Endothelial cell of umbilical vein (primary cell): ENCODE measurements around the gene DOC2B. TPM values are rescaled to one million over a fixed set of nuclear protein-coding genes. Genes with fewer than 3 reads are reported as not detected.

Experiments used
- BruUV-seq: library from RNA; stranded (reverse); fragments of 400-500 nt; replicated peaks from 2 replicates; lab custom pipeline; 2021; lab: Mats Ljungman, UMichigan
- CTCF ChIA-PET: fragments of 300-600, 350-600 bp; sonication (Branson Sonifier 250); formaldehyde crosslinking; loops from one replicate; lab custom pipeline; 2021; ENCODE audit warnings: antibody characterized with exemption, inconsistent platforms; lab: Charles Lee
- POLR2A ChIA-PET: fragments of 300-600, 350-600 bp; sonication (Branson Sonifier 250); formaldehyde crosslinking; loops from one replicate; lab custom pipeline; 2021; ENCODE audit warnings: antibody characterized with exemption, inconsistent platforms; lab: Charles Lee
- DNase-seq: peaks from one replicate; pipeline ENCODE4 v3.0.0-alpha.2; 2011; ENCODE audit warnings: low read depth, low spot score
- FAIRE-seq: peaks from 2 replicates; lab custom pipeline; 2011; peaks lifted over from hg19 to GRCh38; lab: Jason Lieb, UNC
- H2AFZ ChIP-seq: 2 replicates; pipeline ENCODE4 v1.6.0; 2012; ENCODE audit warnings: low read depth, low read length, control low read depth, inconsistent platforms
- H3K27ac ChIP-seq: 2 replicates; pipeline ENCODE4 v1.5.1; 2011; ENCODE audit warnings: low read depth, mild to moderate bottlenecking, control low read depth, low read length, moderate library complexity; ENCODE audit not compliant: insufficient read depth
- H3K27me3 ChIP-seq, 2 experiments: 2 replicates each; pipeline versions ENCODE4 v1.6.0 to v1.6.1; 2011; ENCODE audit warnings: low read length in 2 of 2, mixed read lengths in 1 of 2; ENCODE audit not compliant: control insufficient read depth in 2 of 2, insufficient read depth in 2 of 2
- H3K36me3 ChIP-seq, 2 experiments: 2 replicates in 1 of 2; 3 replicates in 1 of 2; pipeline ENCODE4 v1.5.1; 2011; ENCODE audit warnings: low read length in 2 of 2, mild to moderate bottlenecking in 1 of 2, moderate library complexity in 1 of 2; ENCODE audit not compliant: control insufficient read depth in 2 of 2, insufficient read depth in 2 of 2; ENCODE audit errors: extremely low read depth in 1 of 2
- H3K4me1 ChIP-seq: 3 replicates; pipeline ENCODE4 v1.5.1; 2011; ENCODE audit warnings: mild to moderate bottlenecking, low read length; ENCODE audit not compliant: control insufficient read depth, insufficient read depth; ENCODE audit errors: extremely low read depth
- H3K4me2 ChIP-seq: 2 replicates; pipeline ENCODE4 v1.6.1; 2011; ENCODE audit warnings: low read length, control low read depth, mixed read lengths; ENCODE audit not compliant: insufficient read depth
- H3K4me3 ChIP-seq, 3 experiments: fragments of 200-600 bp in 1 of 3; sonication (generic), shearing (Covaris generic) in 1 of 3; replicated peaks in 1 of 3; 2 replicates each; pipeline ENCODE4 v1.5.1; 2011 to 2016; ENCODE audit warnings: control low read depth in 3 of 3, low read length in 3 of 3, mild to moderate bottlenecking in 2 of 3, inconsistent platforms in 1 of 3, low read depth in 1 of 3, moderate library complexity in 1 of 3; ENCODE audit not compliant: insufficient read depth in 1 of 3
- H3K79me2 ChIP-seq: 2 replicates; pipeline ENCODE4 v1.6.0; 2012; ENCODE audit warnings: low read length, inconsistent platforms; ENCODE audit not compliant: control insufficient read depth, insufficient read depth
- H3K9ac ChIP-seq: replicated peaks from 2 replicates; pipeline ENCODE3; 2011; ENCODE audit warnings: low read length, control low read depth; ENCODE audit not compliant: insufficient read depth; ENCODE audit errors: extremely low read depth
- H3K9me1 ChIP-seq: replicated peaks from 3 replicates; pipeline ENCODE4 v1.6.0; 2011; ENCODE audit warnings: mild to moderate bottlenecking, low read length; ENCODE audit not compliant: control insufficient read depth, insufficient read depth; ENCODE audit errors: extremely low read depth
- H3K9me3 ChIP-seq: replicated peaks from 2 replicates; pipeline ENCODE4 v1.5.1; 2012; ENCODE audit warnings: low read length, inconsistent platforms; ENCODE audit not compliant: control insufficient read depth, insufficient read depth
- H4K20me1 ChIP-seq: replicated peaks from 2 replicates; pipeline ENCODE3; 2011; ENCODE audit warnings: mild to moderate bottlenecking, low read length; ENCODE audit not compliant: control insufficient read depth, insufficient read depth; ENCODE audit errors: extremely low read depth
- CTCF ChIP-seq, 2 donors: IDR thresholded peaks; 1 replicate in 1 of 2; 2 replicates in 1 of 2; pipeline ENCODE4 v1.5.1; 2011; ENCODE audit warnings: low read length in 2 of 2, mild to moderate bottlenecking in 2 of 2, moderate library complexity in 2 of 2, control low read depth in 1 of 2, inconsistent platforms in 1 of 2, low read depth in 1 of 2; ENCODE audit not compliant: insufficient read depth in 1 of 2; ENCODE audit errors: extremely low read depth in 1 of 2
- EZH2 ChIP-seq: IDR thresholded peaks from 2 replicates; pipeline ENCODE4 v1.6.1; 2012; ENCODE audit warnings: borderline replicate concordance, low read depth, mild to moderate bottlenecking, moderate library complexity, low read length, inconsistent platforms; ENCODE audit not compliant: severe bottlenecking
- FOS ChIP-seq: IDR thresholded peaks from 2 replicates; pipeline ENCODE4 v1.6.1; 2011; ENCODE audit warnings: mild to moderate bottlenecking, low read length, moderate library complexity, borderline replicate concordance; ENCODE audit not compliant: insufficient read depth
- GATA2 ChIP-seq: IDR thresholded peaks from 2 replicates; pipeline ENCODE4 v1.7.0; 2011; ENCODE audit warnings: low read depth, mild to moderate bottlenecking, moderate library complexity, mixed read lengths, low read length; ENCODE audit not compliant: insufficient read length, insufficient read depth
- JUN ChIP-seq: IDR thresholded peaks from 2 replicates; pipeline ENCODE4 v1.6.1; 2011; ENCODE audit warnings: borderline replicate concordance, low read depth; ENCODE audit not compliant: insufficient read length, insufficient read depth
- MAX ChIP-seq: IDR thresholded peaks from 2 replicates; pipeline ENCODE4 v1.6.1; 2011; ENCODE audit not compliant: insufficient read depth, insufficient read length
- MYC ChIP-seq: IDR thresholded peaks from one replicate; pipeline ENCODE4 v1.6.1; 2011; ENCODE audit warnings: mild to moderate bottlenecking, low read depth, low read length
- POLR2A ChIP-seq: IDR thresholded peaks from 2 replicates; pipeline ENCODE4 v1.6.1; 2012; ENCODE audit warnings: low read depth, mild to moderate bottlenecking, control low read depth, low read length
- POLR2AphosphoS5 ChIP-seq: IDR thresholded peaks from 2 replicates; pipeline ENCODE4 v1.6.1; 2012; ENCODE audit warnings: low read depth, mild to moderate bottlenecking, control low read depth, low read length, moderate library complexity; ENCODE audit not compliant: insufficient read depth
- dilution Hi-C: fragments of 300-500 bp; cut with MboI; formaldehyde crosslinking; loops from one replicate; pipeline ENCODE4 v1.15.0; 2019; ENCODE audit warnings: low sequenced_read_pairs; ENCODE audit not compliant: extremely low pct_ligation_motif_present
- intact Hi-C: fragments of 100-400 bp; cut with micrococcal nuclease; formaldehyde crosslinking; loops from one replicate; pipeline ENCODE4 v1.10.0; 2022
- polyA plus RNA-seq, 4 experiments: library from polyadenylated mRNA; depleted of rRNA in 3 of 4; stranded (reverse) in 3 of 4; unstranded in 1 of 4; fragments of >200 nt; gene quantifications; 2 replicates each; pipeline versions ENCODE4 v1.2.1 to v1.2.3, GENCODE V29; 2011 to 2012; ENCODE audit warnings: missing spikeins in 1 of 4
- total RNA-seq: library from RNA; stranded (reverse); gene quantifications from 2 replicates; pipeline ENCODE4 v1.2.3, GENCODE V29; 2021

Gene DOC2B
- total and polyA plus RNA-seq, 2 donors (not counting 3 experiments of a cell fraction or from before 2014, with no cell fraction given): 0.10 to 0.22 TPM

GRCh38 chr17:192666-193425 lies 11.4 kb upstream of the DOC2B start:
- DNase-seq: no peak
- no peaks in the 10 kb centered on the region for H3K9me1 ChIP-seq
- ChIA-PET CTCF (no interaction called here), POLR2A (no interaction called here)
- TF ChIP-seq MAX (no peak), FOS (no peak), POLR2A (no peak), JUN (no peak), GATA2 (no peak), EZH2 (no peak), CTCF (IDR thresholded peaks at IDR 0.05; ENCODE audit: extremely low read depth in 1 of 2, insufficient read depth in 1 of 2, low read depth in 1 of 2, low read length in 2 of 2) (no peak), MYC (no peak), POLR2AphosphoS5 (no peak)
- no TSS peak for BruUV-seq
- H3K27me3 ChIP-seq: no peaks in the 10 kb centered on the region
- H3K9ac ChIP-seq: no peak overlapping the region
- H3K4me3 ChIP-seq: no peak overlapping the region
- H3K36me3 ChIP-seq: no peaks in the 10 kb centered on the region
- no peak for FAIRE-seq
- no peaks in the 10 kb centered on the region for H3K79me2 ChIP-seq
- H2AFZ ChIP-seq: no peak overlapping the region
- no peak overlapping the region for H3K27ac ChIP-seq
- no peaks in the 10 kb centered on the region for H4K20me1 ChIP-seq
- intact Hi-C loops (no loop called here), dilution Hi-C loops (no loop called here)
- H3K4me2 ChIP-seq: no peak overlapping the region
- no peaks in the 10 kb centered on the region for H3K9me3 ChIP-seq
- H3K4me1 ChIP-seq: no peaks in the 10 kb centered on the region
